ENCODE data around the gene ZSWIM6.
A peak's percentile ranks its signal among the peaks of the same experiment; 100 is the strongest.

The ZSWIM6 gene

DNA sequence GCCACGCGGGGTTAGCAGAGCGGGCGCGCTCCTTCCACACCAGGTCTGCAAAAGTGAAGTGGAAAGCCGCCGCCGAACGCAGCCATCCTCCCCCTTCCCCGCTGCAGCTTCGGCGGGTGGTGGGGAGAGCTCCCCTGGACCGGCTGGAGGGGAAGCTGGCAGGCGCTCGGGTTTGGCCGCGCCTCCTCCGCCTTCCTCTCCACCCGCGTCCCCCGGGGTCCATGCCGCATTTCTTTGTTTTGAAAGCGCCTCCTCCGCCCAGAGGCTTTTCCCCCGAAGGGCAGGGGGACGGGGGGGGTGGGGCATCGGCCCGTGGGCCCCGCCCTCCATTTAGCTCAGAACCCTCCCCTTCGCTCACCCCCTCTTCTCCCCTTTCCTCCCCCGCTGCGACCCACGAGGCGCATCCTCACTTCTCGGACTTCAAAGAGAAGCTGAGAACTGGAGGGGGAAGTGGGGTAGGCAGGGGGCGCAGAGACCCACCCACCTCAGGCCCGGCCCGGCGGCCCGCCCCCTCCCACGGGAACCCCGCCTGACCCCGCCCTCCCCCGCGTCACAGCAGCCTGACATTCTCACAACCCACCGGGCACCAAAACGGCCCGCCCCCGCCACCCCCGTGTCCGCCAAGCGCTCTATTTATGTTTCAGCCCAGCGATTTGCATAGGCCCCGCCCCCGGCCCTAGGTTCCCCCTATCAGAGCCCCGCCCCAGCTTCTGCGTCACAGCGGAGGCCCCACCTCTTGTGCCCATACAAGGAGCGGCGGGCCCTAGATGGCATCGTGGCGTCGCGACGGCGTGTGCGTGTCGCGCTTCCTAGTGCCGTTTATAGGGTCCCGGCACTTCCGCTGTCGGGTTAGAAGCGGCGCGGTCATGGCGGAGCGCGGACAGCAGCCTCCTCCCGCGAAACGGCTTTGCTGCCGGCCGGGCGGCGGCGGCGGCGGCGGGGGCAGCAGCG, at the start of gene ZSWIM6:
Gene ZSWIM6, plus strand, starts transcription at position 852 of the 951 bp plus-strand sequence. Its CDS starts 15 bp downstream, at position 867.
- DNase-seq = peak; percentile 98 to 99

DNA sequence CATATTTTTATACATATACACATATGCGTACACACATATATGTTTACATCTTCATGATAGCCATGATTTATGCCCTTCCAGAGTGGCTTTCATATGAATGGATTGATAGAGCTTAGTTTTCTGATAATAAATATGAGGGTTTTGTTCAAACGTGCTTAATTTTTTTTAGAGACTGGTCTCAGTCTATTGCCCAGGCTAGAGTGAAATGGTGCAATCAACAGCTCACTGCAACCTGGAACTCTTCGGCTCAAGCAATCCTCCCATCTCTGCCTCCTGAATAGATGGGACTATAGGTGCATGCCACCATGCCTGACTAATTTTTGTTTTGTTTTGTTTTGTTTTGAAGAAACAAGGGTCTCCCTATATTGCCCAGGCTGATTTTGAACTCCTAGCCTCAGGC, 48.6 kb upstream of the ZSWIM6 start:
- no peak for DNase-seq

DNA sequence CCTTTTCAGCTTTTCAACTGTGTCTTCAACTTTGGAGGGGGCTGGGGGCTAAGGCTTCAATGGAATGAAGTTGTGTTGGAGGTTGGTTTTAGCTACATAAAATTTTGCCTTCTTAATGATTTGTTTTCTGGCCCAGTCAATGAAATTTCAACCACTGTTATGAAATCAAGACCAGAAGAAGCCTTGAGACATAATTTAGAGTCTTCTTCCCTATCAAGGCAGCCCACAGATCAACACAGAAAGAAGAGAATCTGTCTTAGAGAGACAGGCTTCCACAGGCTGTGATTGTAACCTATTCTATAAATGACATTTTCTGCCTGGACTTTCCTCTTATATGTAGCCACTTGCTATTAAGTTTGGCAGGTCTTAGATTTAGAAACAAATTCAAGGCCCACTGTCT, 46.5 kb upstream of the ZSWIM6 start:
- peak in 1 of 2 donors; percentile 39 for DNase-seq

DNA sequence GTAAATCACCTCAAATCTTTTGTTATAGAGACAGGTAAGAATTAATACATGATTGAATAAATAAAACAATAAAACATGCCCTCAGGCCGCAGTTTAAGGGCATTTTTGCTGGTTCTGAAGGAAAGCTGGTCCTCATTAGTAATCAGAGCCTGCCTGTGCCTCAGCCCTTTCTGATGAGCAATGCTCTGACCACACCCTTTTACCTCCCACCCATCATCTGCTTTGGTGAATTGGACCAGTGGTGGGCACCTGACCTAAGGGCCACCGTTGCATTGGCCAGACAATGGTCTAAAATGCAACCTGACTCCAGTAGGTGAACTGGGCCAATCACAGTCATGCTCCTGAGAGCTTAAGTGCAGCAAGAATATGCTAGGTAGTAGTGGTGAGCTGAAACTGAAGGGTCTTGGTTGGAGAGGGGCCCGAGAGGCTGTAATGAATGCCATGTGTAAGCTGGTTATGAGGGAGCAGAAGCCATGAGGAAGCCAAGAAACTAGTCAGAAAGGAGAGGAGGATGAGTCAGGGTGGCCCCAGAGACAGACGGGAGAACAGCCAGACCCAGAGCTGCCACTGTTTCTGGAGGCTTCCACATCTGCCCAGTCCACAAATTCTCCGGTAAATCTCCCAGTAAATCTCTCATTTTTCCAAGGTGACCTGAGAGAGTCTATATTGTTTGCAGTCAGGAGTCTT, 45.5 kb upstream of the ZSWIM6 start:
- DNase-seq = no peak

DNA sequence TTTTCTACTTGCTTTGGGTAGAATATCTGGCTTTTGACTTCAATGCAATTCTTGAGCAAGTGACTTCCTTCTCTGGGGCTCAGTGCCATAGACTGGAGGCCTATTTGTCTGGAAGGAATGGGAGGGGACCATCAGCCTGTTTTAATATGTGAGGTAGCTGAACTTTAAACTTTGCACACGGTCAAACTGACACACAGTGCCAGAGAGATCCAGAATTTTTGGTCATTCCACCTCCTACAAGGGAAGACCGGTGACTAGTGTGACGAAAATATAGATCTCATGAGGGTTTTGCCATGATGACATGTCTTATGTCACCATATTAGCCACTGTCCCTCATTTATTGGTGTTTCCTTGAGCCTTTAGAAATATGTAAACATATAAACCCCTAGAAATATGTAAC, 44.6 kb upstream of the ZSWIM6 start:
- peak in 1 of 2 donors; percentile 56 for DNase-seq

DNA sequence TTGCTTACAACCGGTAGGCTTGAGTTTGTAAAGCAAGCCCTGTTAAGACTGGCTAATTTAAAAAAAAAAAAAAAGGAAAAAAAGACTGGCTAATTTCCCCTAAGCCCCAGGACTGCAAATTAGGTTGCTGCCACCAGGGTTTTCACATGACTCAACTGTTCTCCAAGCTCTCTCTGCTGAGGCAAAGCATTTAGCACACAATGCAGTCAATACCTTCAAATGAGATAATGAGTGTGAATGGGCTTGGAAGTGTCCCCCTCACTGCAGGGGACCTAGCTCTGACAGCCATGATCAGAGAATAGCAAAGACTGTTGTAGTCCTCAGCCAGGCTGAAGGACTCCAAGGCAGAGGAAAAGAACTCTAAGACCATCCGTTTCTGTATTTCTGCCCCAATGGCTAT, 42.8 kb upstream of the ZSWIM6 start:
- DNase-seq = peak in 1 of 2 donors; percentile 40

DNA sequence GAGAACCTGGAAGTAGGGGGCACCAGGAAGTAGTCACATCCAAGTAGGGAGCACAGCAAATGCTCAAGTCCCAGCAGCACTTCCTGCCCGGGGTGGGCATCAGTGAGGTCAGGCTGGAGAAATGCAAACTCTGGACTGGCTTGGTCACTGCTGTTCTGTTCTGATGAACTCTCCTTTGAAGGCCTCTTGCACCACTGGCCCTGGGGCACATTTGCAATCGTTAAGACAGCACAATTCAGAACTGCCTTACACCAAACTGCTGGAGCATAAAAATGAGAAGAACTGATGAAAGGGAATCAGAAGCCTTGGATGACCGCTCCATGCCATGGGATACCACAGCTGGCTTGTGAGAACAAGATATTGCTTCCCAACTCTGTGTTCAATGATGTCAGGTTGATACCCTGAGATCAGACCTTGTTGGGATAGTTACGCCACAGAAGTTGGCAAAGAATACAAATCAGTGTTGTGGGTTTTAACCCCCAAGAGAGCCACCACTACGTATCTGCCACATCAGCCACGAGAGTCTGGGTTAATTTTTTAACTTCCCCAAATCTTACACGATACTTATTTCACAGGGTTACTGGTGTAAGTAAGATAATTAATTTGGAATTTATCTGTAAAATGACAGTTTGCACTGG, 42.3 kb upstream of the ZSWIM6 start:
- no peak for DNase-seq

DNA sequence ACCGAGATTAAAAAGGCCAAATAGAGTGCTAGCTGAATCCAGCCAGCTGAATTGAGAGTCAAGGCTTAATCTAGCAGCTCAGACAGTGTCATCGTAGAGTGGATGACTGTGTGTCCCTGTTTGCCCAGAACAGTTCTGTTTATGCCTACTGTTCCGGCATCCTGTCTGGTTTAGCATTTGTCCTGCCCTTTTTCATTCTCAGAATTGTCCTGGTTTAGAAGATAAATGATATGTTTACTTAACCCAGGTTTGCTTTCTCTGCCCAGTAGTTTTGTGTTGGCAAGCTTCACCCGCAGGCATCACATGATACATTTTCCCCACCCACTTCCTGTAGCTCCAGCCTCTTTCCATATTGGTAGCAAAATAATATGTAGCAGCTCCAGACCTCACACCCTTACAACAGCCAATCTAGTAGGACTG, 41.3 kb upstream of the ZSWIM6 start:
- no peak for DNase-seq

DNA sequence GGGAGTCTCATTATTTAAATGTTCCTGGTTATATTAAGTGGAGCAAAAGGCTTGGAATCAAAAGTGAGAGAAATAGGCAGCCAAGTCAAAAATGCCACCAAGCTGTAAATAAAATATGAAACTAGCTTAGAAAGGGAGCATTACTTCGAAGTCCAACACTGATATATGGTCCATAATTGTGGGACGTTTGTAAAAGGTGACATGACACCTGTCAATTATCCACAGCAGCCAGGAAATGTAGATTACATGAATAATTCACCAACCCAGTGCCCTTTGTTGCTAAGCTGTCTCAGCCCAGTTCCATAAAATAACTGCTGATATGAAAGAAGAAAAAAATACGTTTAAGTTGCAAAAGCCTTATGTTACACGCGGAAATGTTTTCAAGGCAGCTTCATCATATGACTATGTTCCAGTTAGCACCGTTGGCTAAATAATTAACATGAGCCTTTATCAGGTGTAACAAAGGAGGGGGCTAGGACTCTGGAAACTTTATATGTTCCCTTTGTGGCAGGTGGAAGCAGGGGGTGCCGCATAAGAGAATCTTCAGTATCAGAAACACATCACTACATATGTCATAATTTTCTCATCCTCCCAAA, 39.9 kb upstream of the ZSWIM6 start:
- no peak for DNase-seq

DNA sequence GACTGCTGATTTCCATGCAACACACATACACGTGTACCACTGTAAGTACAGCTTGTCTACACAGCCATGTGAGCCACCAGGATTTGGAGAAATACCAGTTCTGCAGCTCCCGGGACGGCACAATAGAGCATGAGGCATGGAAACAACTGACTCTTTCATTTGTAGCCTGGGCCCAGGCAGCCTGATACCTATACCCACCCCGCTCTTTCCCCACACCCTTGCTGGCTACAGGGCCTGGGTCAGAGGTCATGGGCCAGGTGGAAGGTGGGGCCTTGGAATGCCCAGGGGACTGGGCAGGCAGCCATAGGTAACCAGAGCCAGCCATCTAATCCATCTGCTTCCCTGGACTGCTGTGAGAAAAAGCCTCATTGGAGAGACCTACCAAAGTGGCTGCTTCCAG, 39.0 kb upstream of the ZSWIM6 start:
- DNase-seq = no peak

DNA sequence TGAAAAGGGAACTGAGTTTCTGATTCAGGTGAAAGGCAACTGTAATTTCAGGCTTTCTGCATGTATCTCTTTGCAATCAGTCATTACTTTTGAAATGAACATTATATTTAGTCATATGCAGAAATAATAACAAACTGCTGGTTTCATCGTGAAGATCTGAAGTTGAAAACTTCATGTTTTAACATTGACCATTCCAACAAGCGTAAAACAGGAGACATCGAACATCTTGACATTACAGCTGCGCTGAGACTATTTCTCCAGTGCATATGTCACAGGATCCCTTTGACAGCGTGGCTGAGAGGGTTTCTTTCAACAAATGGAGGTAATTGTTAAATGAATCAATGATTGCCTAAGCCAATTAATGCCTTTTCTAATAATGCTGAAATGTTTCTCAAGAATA, 38.2 kb upstream of the ZSWIM6 start:
- no peak for DNase-seq

DNA sequence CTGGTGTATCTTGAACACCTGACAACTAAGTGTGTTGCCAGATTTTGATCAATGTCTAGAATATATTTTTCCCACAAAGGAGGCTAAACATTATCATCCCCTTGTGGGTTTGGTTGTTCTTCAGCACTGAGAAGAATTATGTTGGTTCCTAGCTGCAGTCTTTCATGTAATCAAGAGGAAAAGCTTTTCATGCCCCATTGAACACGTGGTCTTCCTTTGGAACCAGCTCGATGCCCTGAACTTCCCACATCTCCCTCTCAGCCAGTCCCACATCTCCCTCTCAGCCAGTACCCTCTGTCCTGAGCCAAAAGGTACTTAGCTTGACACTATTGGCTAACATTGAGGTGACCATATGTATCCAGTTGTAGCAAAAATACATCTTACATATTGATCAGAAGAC, 36.7 kb upstream of the ZSWIM6 start:
- DNase-seq = no peak

DNA sequence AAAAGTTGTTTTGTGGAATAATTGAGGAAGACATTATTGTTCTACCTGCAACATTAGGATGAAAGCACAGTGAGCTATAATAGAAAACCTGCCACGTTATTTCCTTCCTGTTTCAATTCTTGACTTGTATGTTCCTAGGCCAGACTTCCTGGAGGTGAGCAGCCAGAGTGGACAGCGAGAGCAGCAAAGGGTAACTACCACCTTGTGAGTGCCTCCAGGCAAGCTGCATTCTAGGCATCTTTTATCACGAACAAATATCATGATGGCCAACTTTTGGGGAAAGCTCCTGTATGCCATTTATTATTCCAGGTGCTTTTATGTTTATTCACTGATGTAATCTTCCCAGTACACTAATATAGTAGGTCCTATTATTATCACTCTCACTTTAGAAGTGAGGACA, 34.0 kb upstream of the ZSWIM6 start:
- no peak for DNase-seq

DNA sequence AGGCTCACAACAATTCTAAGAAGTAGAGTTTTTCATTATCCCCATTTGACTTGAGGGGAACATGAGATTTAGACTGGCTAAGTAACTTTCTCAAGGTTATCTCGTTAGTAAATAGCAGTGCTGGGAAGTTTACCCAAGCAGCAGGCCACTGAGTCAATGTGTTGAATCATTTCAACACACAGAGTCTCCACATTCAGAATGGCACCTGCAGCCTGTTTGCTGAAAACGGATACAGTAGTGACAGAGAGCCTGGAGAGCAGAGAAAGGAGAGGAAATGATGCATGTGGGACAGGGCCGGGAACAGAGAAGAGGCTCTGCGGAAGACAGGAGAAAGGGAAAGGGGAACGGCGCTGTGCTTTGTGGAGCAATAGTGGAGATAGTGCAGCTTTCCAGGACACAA, 33.5 kb upstream of the ZSWIM6 start:
- DNase-seq = no peak

DNA sequence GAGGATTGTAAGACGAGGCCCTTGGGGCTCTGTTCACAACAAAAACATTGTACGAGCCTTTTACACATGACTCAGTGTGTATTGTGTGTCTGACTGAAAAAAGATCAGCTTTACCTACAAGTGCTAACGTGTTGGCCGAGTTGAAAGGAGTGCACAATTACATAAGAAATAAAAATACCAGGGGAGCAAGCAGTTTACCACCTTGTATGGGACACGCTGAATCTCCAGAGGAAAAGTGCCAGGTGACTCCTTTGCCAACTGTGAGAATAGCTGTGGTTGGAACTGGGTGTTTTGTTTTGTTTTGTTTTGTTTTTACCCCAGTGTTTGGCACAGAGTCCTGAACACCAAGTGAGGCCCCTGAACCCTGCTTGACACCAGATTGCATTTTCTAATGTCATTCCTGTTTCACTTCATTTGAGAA, 32.8 kb upstream of the ZSWIM6 start:
- DNase-seq = no peak

DNA sequence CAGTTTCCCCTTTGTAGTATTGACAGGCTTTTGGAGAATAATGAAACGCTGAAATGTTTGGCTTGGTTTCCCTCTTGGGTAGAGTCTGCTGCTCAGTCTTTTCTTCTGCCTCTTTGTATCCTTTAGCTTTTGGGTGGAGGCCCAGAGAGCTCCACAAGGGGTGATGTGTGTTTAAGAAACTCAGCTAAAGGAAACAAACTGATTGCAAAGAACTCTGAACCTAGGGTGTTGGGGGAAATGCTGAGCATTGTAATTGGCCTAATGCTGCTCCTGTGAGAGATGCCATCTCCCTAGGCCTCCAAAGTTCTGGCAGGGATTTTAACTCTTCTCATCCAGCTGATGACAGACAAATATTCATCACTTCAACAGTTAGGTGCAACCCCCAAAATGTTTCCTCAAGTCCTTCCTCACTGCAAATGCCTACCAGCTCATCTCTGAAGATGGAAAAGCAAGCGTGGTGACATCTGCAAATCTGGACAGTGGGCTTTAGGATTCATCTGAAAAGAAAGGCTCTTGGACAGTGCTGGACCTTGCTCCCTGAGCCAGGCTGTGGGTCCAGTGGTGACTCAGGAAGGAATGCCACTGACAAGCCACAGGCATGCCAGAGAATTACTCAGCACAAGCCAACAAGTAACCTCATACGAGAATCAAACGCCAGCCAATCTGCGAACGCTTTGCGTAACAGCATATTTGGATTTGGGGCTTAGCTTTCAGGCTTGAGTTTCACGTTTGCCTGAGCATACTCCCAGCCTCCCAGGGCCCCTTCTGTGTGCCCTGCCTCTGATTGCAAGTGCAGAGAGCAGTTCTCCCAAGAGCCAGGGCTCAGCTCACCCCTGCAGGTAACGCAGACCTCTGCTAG, 30.5 kb upstream of the ZSWIM6 start:
- no peak for DNase-seq

DNA sequence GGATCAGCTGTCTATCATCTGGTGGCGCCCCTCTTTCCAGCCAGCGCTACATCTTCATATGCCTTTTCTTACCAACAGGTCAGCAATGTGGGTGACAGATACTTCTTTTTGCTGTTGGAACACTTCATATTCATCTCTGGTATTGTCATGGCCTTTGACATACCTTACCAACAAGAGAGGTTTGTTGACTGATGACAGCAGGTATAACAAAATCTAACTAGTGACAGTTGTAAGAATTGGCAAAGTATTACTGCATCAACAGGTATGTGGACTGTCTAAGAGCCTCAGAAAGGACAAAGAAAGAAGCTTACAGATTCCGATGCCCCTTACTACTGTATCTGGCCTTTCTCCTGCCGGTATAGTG, 29.9 kb upstream of the ZSWIM6 start:
- no peak for DNase-seq

DNA sequence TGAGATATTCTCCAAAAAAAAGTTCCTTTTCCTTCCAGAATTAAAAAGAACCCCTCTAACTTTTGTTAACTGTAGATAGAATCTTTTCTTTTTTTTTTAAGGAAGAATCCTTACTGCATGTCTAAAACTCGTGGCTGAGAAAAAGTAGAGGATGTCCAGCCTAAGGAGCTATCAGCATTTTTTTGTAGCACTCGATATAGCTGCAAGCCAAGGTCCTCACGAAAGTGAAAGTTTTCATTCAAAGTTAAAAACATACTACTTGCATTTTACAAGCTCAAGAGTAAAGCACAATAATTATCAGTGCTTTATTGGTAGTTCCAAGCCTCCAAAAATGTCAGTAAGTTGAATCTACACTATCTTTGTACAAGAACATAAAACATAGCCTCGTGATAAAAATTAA, 28.7 kb upstream of the ZSWIM6 start:
- DNase-seq = no peak

DNA sequence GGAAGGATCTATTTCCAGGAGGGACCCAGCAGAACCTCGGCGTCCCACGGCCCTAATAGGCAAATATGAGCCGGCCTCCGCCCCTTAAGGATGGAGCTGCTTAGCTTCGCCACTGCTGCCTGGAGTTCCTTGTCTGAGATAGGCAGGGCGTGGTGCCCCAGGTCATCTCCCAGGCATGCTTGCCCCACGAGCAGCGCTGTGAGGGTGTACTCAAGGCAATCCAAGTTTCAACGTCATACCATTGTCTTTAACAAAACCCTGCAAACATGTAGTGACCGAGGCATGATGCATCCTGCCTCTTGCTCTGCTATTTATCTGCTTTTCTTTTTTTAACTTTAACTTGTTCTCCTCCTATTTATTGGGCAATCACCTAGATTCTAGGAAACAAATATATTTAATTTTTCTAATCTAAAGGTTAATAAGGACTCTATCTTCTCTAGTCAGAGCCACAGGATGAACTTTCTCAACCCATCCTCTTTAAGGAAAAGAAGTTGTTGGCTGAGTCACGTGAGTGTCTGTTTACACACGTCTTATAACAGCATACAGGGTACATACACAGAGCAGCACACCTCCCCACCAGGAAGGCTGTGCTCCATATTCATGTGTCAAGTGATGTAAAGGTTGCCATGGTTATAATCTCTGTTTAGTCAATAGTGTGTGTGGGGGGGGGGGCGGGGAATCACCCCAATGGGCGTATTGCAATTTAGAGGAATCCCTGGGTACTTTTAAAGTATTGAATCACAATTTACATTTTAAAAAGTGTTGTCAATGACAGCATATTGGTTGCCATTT, 27.3 kb upstream of the ZSWIM6 start:
- peak; percentile 45 to 59 for DNase-seq

DNA sequence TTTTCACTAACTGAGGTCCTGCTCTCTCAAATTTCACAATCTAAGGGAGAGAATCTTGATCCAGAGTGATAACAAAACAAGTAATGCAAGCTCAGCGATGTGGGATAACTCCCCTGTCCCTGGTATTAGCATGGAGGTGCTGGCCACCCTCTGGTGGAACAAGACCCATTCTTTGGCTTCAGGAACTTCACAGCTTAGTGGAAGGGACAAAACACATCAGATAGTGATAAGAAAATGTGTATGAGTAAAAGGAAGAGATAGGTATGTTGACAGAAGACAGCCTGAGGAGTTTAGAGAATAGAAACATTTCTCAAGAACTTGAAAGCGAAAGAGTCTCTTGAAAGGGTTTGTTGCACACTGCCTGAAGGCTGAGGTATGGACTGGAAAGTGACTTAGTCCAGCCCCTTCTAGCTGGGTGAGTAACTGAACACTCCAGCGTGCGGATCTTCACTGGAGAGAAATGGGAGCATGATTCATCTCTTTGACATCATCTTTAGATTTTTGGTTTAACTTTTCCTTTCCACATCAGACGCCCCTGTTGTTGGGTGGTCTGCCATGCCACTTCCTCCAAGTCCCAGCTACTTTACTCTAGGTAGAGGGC, 25.4 kb upstream of the ZSWIM6 start:
- peak; percentile 47 to 60 for DNase-seq

DNA sequence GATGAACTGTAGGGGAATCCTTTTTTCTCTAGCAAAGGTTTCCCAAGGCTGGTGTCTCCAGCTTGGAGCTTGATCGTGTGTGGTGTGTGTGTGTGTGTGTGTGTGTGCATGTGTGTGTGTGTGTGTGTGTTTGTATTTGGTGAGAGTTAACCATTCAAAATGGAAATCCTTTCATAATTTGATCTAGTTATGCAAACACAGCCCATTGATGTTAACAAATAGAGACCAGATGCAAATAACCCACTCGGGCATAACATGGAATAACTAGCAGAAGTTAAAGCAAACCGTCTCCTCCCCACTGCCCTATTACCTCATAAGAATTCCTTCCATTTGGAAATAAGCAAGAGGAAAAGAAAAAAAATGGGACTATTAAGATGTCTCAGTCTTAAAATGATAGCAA, 24.9 kb upstream of the ZSWIM6 start:
- no peak for DNase-seq

Data from inflammatory macrophage treated with lipopolysaccharide for 1 hour (primary cell).